Ectodermal cell (in vitro differentiated cells): ENCODE data around the gene TMEM100.

Experiments used
- H3K27ac ChIP-seq: 2 replicates; pipeline ENCODE4 v1.7.0; 2013; ENCODE audit warnings: mild to moderate bottlenecking, low read depth, low read length; ENCODE audit not compliant: insufficient read depth, poor library complexity, severe bottlenecking
- H3K27me3 ChIP-seq: 2 replicates; pipeline ENCODE4 v1.7.0; 2013; ENCODE audit warnings: mild to moderate bottlenecking, low read length; ENCODE audit not compliant: insufficient read depth, control insufficient read depth, poor library complexity, severe bottlenecking
- H3K36me3 ChIP-seq: one replicate; pipeline ENCODE4 v1.7.0; 2013; ENCODE audit warnings: low read length; ENCODE audit not compliant: control insufficient read depth, insufficient read depth
- H3K4me1 ChIP-seq: one replicate; pipeline ENCODE4 v1.7.0; 2013; ENCODE audit warnings: low read length; ENCODE audit not compliant: control insufficient read depth, insufficient read depth
- H3K4me3 ChIP-seq: 2 replicates; pipeline ENCODE4 v1.7.0; 2013; ENCODE audit warnings: low read depth, low read length, control low read depth; ENCODE audit not compliant: insufficient read depth
- H3K9me3 ChIP-seq: 2 replicates; pipeline ENCODE4 v1.7.0; 2013; ENCODE audit warnings: mild to moderate bottlenecking, low read length, moderate library complexity; ENCODE audit not compliant: control insufficient read depth
- WGBS, 2 experiments: methylation state at CpG; one replicate each; pipeline ENCODE4 v1.1.7; 2013; ENCODE audit warnings: missing lambda C conversion rate in 2 of 2; 5-methylcytosine and 5-hydroxymethylcytosine counted together

Gene TMEM100

DNA sequence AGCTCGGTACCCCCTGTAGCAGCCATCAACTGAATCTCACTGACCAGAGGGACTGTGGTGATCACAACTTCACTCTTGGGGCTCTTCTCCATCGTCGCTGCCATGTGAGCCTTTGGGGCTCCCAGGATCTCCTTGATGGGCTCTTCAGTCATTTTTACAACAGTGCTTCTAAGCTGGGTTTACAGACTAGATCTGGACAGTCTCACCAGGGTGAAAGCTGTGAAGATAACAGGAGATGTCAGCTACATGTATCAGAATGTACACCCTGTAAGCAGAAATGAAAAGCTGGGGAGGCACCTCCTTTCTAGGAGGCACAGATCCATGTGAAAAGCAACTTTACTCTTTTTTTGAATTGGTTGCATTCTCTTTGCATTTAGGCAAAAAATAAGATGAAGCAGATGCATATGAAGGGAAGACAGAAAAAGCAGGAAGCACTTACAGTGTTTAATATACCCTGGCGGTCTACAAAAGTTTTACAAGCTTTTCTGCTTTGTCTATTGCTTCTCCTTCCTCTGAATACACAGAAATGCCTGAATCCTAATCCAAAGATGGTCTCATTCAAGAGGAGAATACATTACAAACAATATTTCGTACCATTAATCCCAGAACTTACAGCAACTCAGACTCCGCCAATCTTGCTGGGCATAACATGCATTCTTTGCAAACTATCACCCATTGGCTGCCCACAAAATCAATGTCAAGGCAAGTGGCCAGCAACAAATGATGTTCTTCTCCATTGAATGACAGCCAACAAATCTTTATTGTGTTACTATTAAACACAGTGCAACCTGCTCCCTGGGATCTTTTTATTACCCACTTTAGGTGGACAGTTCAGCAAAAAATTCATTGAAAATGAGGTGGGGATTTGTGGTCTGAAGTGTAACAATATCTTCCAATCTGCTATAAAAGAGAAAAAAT lies 1.5 kb downstream of the TMEM100 start:
- Histone ChIP-seq H3K27me3 (no peaks in the 10 kb centered on the region), H3K4me3 (no peak overlapping the region), H3K36me3 (no peaks in the 10 kb centered on the region), H3K9me3 (no peaks in the 10 kb centered on the region), H3K4me1 (peaks cover 9% of the 10 kb centered on the region), H3K27ac (no peak overlapping the region)
- WGBS, 2 experiments: 93 to 95% methylated on average over 6 of the region's 6 CpGs

- Histone ChIP-seq H3K4me3 (no peak overlapping the region), H3K4me1 (no peaks in the 10 kb centered on the region), H3K27ac (no peak overlapping the region), H3K36me3 (no peaks in the 10 kb centered on the region), H3K9me3 (no peaks in the 10 kb centered on the region), H3K27me3 (no peaks in the 10 kb centered on the region)
- WGBS, 2 experiments: 71% methylated on average over 9 of the region's 11 CpGs
Measured at GRCh38 chr17:55717898-55718735, 4.5 kb downstream of the TMEM100 start.

- Histone ChIP-seq H3K36me3 (no peaks in the 10 kb centered on the region), H3K4me1 (no peaks in the 10 kb centered on the region), H3K9me3 (no peaks in the 10 kb centered on the region), H3K4me3 (no peak overlapping the region), H3K27me3 (no peaks in the 10 kb centered on the region), H3K27ac (no peak overlapping the region)
- WGBS, 2 experiments: 96 to 99% methylated on average over 3 of the region's 4 CpGs
Measured at GRCh38 chr17:55717432-55717831, 5.2 kb downstream of the TMEM100 start.

DNA sequence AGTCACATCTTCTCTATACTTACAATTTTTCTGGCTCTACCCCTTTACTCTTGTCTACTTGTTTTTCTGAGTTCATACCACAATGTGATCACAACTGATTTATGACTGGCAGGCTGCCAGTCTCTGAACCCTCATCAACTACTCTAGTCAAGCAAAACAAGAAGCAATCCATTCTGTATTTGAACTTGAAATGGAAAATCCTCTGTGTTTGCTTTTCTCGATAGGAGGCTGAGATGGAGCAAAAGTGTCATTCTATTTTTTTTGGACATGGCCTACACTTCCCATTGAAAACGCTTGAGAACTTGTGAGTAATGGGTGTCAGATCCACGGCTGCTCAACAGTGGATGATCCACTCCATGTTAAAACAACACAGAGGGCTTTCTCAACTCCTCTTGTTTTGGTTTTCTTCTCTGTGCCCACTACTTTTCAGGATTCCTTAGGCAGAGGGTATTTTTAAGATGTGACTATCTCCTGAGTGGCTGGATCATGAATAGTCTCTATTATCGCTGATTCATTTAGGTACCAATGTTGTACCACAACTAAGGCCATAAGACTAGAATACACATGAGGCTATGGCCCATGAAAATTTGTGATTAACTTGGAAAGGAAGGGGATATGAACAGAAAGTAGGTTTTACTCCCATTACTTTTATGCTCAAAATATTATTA lies 11.7 kb downstream of the TMEM100 start:
- Histone ChIP-seq H3K4me3 (no peak overlapping the region), H3K4me1 (peaks cover 7% of the 10 kb centered on the region), H3K36me3 (no peaks in the 10 kb centered on the region), H3K27me3 (no peaks in the 10 kb centered on the region), H3K9me3 (no peaks in the 10 kb centered on the region), H3K27ac (no peak overlapping the region)
- 93 to 94% methylated on average over 4 of the region's 4 CpGs for WGBS, 2 experiments

DNA sequence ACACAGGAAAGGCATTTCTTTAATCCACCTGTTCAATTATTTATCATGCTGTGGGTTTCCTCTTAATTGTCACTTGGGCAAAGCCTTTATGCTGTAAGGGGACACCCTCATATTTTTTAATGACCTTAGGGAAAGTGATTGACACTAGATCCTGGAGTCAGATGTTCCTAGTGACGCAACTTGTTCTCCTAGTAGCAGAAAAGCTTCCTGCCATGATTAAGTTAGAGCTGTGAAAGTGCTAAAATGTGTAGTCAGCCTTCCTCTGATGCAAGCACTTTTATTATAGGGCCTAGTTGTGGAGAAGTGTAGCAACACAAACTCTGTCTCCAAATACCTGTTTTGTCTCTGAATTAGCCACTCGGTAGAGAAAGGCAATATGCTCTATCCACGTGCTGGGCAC lies 12.3 kb downstream of the TMEM100 start:
- no peaks in the 10 kb centered on the region for H3K27me3 ChIP-seq
- 91 to 93% methylated on average over 3 of the region's 3 CpGs for WGBS, 2 experiments
- H3K4me1 ChIP-seq: peaks cover 7% of the 10 kb centered on the region

GRCh38 chr17:55709984-55710383 lies 12.7 kb downstream of the TMEM100 start:
- 93 to 98% methylated on average over 4 of the region's 4 CpGs for WGBS, 2 experiments
- no peak overlapping the region for H3K27ac ChIP-seq
- H3K9me3 ChIP-seq: no peaks in the 10 kb centered on the region
- H3K4me1 ChIP-seq: peaks cover 7% of the 10 kb centered on the region
- no peak overlapping the region for H3K4me3 ChIP-seq
- H3K36me3 ChIP-seq: no peaks in the 10 kb centered on the region
- H3K27me3 ChIP-seq: no peaks in the 10 kb centered on the region

More for the DNA sequence above, 12.3 kb downstream of the TMEM100 start:
- Histone ChIP-seq H3K36me3 (no peaks in the 10 kb centered on the region), H3K4me3 (no peak overlapping the region), H3K9me3 (no peaks in the 10 kb centered on the region), H3K27ac (no peak overlapping the region)

GRCh38 chr17:55709440-55709839 lies 13.2 kb downstream of the TMEM100 start:
- Histone ChIP-seq H3K27me3 (no peaks in the 10 kb centered on the region), H3K9me3 (no peaks in the 10 kb centered on the region), H3K36me3 (no peaks in the 10 kb centered on the region), H3K27ac (no peak overlapping the region), H3K4me3 (no peak overlapping the region), H3K4me1 (peaks cover 7% of the 10 kb centered on the region)
- WGBS, 2 experiments: 94 to 95% methylated on average over 7 of the region's 7 CpGs

GRCh38 chr17:55708175-55708974 lies 14.3 kb downstream of the TMEM100 start:
- no peak overlapping the region for H3K4me3 ChIP-seq
- peaks cover 7% of the 10 kb centered on the region for H3K4me1 ChIP-seq
- no peaks in the 10 kb centered on the region for H3K9me3 ChIP-seq
- H3K27me3 ChIP-seq: no peaks in the 10 kb centered on the region
- H3K27ac ChIP-seq: no peak overlapping the region
- WGBS, 2 experiments: 85 to 87% methylated on average over 7 to 8 of the region's 8 CpGs
- no peaks in the 10 kb centered on the region for H3K36me3 ChIP-seq

GRCh38 chr17:55706808-55707773 lies 15.6 kb downstream of the TMEM100 start:
- Histone ChIP-seq H3K27ac (no peak overlapping the region), H3K36me3 (no peaks in the 10 kb centered on the region), H3K27me3 (no peaks in the 10 kb centered on the region), H3K4me1 (peaks cover 7% of the 10 kb centered on the region), H3K4me3 (no peak overlapping the region), H3K9me3 (no peaks in the 10 kb centered on the region)
- WGBS, 2 experiments: 44 to 49% methylated on average over 11 of the region's 11 CpGs
